ENCODE data around the gene DDR2. TPM values are rescaled to one million over a fixed set of nuclear protein-coding genes. Genes with fewer than 3 reads are reported as not detected.

DDR2 gene
- polyA plus RNA-seq, 1 of the 3 experiments (the other 2 are of a cell fraction) = 34.0 TPM

DNA sequence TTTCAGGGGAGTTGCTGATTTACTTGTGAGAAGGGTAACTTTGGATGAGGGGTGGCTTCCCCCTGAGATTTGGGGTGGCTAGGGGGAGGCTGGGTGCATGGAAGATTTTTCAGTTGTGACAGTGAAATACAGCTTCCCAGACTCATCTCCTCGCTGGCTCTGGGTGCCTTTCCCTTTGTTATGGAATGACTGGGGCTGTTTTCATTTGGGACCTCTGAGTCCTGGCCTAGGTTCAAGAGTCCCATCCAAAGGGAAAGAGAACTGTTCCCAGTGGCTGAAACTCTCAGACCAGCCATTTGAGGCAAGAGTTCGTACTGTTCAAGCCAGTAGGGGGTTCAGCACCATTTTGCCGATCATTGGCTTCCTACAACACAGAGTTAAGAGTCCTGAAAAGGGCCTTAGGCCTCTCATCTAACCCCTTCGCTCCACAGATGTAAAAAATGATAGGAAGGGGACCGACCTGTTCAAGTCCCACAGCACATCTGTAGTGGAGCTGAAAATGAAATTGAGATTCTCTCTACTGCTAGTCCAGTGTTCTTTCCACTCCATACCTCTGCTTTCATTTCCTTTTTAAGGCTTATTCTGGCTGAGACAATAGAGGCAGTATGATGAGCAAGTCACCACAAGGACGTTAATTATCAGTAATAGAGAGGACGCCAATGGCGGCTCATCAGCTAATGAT is 958 bp downstream of the DDR2 start (continued):
- TF ChIP-seq, protein P1, sequence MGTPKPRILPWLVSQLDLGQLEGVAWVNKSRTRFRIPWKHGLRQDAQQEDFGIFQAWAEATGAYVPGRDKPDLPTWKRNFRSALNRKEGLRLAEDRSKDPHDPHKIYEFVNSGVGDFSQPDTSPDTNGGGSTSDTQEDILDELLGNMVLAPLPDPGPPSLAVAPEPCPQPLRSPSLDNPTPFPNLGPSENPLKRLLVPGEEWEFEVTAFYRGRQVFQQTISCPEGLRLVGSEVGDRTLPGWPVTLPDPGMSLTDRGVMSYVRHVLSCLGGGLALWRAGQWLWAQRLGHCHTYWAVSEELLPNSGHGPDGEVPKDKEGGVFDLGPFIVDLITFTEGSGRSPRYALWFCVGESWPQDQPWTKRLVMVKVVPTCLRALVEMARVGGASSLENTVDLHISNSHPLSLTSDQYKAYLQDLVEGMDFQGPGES (IDR thresholded peaks at IDR 0.05; ENCODE audit: low read depth, low read length) = no peak
- TF ChIP-seq SMC3 (IDR thresholded peaks at IDR 0.05; ENCODE audit: low read depth, low read length) = 0 out of 2 replicates have a peak, but pooled peaks have one; percentile 6
- TF ChIP-seq RAD21 (IDR thresholded peaks at IDR 0.05; ENCODE audit: low read length) = peak; percentile 31; the same call in 1 of the 2 replicates
- peak; percentile 65; the same call in 1 of the 2 replicates for TF ChIP-seq YY1 (IDR thresholded peaks at IDR 0.05; ENCODE audit: low read depth)
- TF ChIP-seq MAX (IDR thresholded peaks at IDR 0.05; ENCODE audit: low read depth) = peak; percentile 13; the same call in 1 of the 2 replicates
- TF ChIP-seq JUND (IDR thresholded peaks at IDR 0.05) = no peak
- TF ChIP-seq, protein P2, sequence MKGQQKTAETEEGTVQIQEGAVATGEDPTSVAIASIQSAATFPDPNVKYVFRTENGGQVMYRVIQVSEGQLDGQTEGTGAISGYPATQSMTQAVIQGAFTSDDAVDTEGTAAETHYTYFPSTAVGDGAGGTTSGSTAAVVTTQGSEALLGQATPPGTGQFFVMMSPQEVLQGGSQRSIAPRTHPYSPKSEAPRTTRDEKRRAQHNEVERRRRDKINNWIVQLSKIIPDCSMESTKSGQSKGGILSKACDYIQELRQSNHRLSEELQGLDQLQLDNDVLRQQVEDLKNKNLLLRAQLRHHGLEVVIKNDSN (IDR thresholded peaks at IDR 0.05; ENCODE audit: borderline replicate concordance, low read depth) = no peak
- TF ChIP-seq, protein P3, sequence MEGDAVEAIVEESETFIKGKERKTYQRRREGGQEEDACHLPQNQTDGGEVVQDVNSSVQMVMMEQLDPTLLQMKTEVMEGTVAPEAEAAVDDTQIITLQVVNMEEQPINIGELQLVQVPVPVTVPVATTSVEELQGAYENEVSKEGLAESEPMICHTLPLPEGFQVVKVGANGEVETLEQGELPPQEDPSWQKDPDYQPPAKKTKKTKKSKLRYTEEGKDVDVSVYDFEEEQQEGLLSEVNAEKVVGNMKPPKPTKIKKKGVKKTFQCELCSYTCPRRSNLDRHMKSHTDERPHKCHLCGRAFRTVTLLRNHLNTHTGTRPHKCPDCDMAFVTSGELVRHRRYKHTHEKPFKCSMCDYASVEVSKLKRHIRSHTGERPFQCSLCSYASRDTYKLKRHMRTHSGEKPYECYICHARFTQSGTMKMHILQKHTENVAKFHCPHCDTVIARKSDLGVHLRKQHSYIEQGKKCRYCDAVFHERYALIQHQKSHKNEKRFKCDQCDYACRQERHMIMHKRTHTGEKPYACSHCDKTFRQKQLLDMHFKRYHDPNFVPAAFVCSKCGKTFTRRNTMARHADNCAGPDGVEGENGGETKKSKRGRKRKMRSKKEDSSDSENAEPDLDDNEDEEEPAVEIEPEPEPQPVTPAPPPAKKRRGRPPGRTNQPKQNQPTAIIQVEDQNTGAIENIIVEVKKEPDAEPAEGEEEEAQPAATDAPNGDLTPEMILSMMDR (IDR thresholded peaks at IDR 0.05) = peak; percentile 46
- no peak for TF ChIP-seq TEAD4 (IDR thresholded peaks at IDR 0.05; ENCODE audit: borderline replicate concordance, insufficient read depth)
- no peak for TF ChIP-seq RFX5 (IDR thresholded peaks at IDR 0.05; ENCODE audit: low read length)
- no peak for TF ChIP-seq CHD2 (IDR thresholded peaks at IDR 0.05; ENCODE audit: low read length, partially characterized antibody)

GRCh38 chr1:162635418-162635817 is 3.2 kb downstream of the DDR2 start:
- H3K9ac ChIP-seq = peak overlapping the region; percentile 94; the same call in 1 of the 2 replicates
- POLR2A ChIA-PET = no interaction called here
- TF ChIP-seq, protein P4, sequence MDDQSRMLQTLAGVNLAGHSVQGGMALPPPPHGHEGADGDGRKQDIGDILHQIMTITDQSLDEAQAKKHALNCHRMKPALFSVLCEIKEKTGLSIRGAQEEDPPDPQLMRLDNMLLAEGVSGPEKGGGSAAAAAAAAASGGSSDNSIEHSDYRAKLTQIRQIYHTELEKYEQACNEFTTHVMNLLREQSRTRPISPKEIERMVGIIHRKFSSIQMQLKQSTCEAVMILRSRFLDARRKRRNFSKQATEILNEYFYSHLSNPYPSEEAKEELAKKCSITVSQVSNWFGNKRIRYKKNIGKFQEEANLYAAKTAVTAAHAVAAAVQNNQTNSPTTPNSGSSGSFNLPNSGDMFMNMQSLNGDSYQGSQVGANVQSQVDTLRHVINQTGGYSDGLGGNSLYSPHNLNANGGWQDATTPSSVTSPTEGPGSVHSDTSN (IDR thresholded peaks at IDR 0.05) = no peak
- TF ChIP-seq FOSL2 (IDR thresholded peaks at IDR 0.05; ENCODE audit: borderline replicate concordance, low read depth) = no peak
- WGBS (ENCODE audit: low lambda C conversion rate) = 67% methylated on average over 4 of the region's 4 CpGs
- H3K9me3 ChIP-seq = no peaks in the 10 kb centered on the region
- DNase-seq = no peak
- peaks cover 27 to 40% of the 10 kb centered on the region in 2 experiments; a peak in 3 of 4 replicates for H3K4me1 ChIP-seq (ENCODE audit: control insufficient read depth in 1 of 2, insufficient read depth in 2 of 2, low read depth in 1 of 2, low read length in 1 of 2)
- no peaks in the 10 kb centered on the region for H3K27me3 ChIP-seq (ENCODE audit: insufficient read depth)
- no peaks in the 10 kb centered on the region for H3K9me2 ChIP-seq
- peak overlapping the region; percentile 95 for H3K4me2 ChIP-seq
- no peak overlapping the region for H2AFZ ChIP-seq (ENCODE audit: low read depth)
- peaks cover 36% of the 10 kb centered on the region for H3F3A ChIP-seq (replicated peaks; ENCODE audit: insufficient read depth)
- no peak overlapping the region; a peak in 1 of 4 replicates for H3K27ac ChIP-seq (ENCODE audit: low read depth in 2 of 2, low read length in 1 of 2)
- CTCF ChIA-PET = interaction anchor here (5.9 kb wide), 1 partner anchor 22 kb away, joined by 54 read pairs; no protein-coding TSS in a partner anchor
- peaks cover 7 to 15% of the 10 kb centered on the region in 2 experiments for H3K36me3 ChIP-seq (replicated peaks in 1 of 2; ENCODE audit: control insufficient read depth in 1 of 2, insufficient read depth in 2 of 2, low read length in 1 of 2)
- peak overlapping the region; percentile 62 to 78; a peak in 3 of 4 replicates for H3K4me3 ChIP-seq (ENCODE audit: low read depth in 2 of 2, low read length in 1 of 2)
- H4K20me1 ChIP-seq (ENCODE audit: insufficient read depth) = peaks cover 69% of the 10 kb centered on the region
- peaks cover 81% of the 10 kb centered on the region for H3K79me2 ChIP-seq (ENCODE audit: insufficient read depth)
